GM12801 (cell line): Measurements from ENCODE around the gene LAPTM5.

Source experiments
- CTCF ChIP-seq: IDR thresholded peaks from one replicate; pipeline ENCODE4 v1.5.1; 2011; ENCODE audit warnings: control low read depth; ENCODE audit not compliant: insufficient read length; ENCODE audit errors: extremely low read depth

LAPTM5 gene

GRCh38 chr1:30700528-30701257 lies 56.9 kb downstream of the LAPTM5 start:
- TF ChIP-seq CTCF: no peak

GRCh38 chr1:30699762-30700161 lies 57.8 kb downstream of the LAPTM5 start:
- no peak for TF ChIP-seq CTCF

GRCh38 chr1:30698401-30698981 lies 59.1 kb downstream of the LAPTM5 start:
- TF ChIP-seq CTCF: no peak

GRCh38 chr1:30697571-30698376 lies 59.8 kb downstream of the LAPTM5 start:
- no peak for TF ChIP-seq CTCF

- no peak for TF ChIP-seq CTCF
These were observed 60.7 kb downstream of the LAPTM5 start for GRCh38 chr1:30696831-30697230.

GRCh38 chr1:30695439-30695841 lies 62.1 kb downstream of the LAPTM5 start:
- no peak for TF ChIP-seq CTCF
